HG02884 (cell line): ENCODE data around the gene PTPRK.
"Not testable (repeated sequence)": the region's sequence is repeated elsewhere in the genome, so short reads cannot be mapped to it uniquely, and the experiment has no call there.

Source experiments
- ATAC-seq: cut with Tn5 transposase; IDR thresholded peaks from one replicate; pipeline ENCODE4 v1.9.1; 2021; ENCODE audit warnings: mild to moderate bottlenecking, moderate library complexity; ENCODE audit not compliant: unreplicated experiment

Gene PTPRK

DNA sequence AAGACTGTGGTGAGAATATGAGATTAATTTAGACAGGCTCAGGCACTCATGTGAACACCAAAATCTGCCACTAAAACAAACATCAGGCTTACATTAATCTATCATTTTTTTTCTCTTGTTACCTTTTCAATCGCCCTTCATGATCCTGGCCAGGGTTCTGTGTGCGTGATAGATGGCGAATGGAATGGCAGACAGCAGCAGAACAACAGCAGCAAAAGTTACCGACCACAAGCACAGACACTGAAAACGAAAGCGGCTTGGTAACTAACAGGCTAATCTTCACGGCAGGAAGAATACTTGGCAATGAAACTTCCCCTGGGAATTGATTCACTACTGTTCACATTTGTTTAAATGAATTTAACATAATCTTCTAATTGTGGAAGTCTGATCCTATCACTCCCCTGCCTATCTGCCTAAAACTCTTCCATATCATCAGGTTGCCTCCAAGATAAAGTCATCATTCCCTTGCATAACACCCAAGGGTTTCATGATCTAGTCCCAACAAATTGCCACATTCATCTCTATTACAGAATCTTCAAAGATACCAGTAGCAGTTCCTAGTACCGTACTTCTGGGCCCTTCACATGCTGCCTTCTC, 28.7 kb downstream of the PTPRK start:
- no peak for ATAC-seq

DNA sequence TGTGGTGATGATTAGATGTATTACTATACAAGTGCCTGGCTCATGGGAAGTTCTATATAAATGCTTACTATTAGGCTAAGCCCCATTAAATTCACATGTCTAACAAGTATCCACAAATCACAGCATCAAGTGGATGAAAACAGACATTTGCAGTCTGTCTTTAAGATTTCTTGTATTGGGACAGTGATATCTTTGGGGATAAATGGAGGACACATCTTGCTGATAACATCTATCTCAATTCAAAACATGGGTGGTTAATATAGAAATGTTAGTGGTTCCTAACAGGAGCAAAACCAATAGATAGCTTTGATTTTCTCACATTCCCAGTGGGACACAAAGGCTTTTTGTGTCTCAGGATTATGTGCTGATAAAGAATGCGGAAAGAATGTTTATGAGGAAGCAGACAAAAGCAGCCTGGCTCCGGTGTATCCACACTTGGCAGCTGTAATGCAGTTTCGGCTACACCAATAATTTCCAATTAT, 29.3 kb downstream of the PTPRK start:
- ATAC-seq, result no peak

DNA sequence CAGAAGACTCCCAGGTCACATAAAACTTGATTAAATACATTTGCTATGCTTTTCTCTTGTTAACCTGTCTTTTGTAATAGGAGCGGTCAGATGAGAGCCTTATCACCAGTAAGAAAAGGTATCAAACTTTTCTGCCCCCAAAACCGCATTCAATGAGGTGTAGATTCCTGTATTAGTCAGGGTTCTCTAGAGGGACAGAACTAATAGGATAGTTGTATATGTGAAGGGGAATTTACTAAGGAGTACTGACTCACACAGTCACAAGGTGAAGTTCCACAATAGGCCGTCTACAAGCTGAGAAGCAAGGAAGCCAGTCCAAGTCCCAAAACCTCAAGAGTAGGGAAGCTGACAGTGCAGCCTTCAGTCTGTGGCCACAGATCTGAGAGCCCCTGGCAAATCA, 32.7 kb downstream of the PTPRK start:
- ATAC-seq, result no peak

DNA sequence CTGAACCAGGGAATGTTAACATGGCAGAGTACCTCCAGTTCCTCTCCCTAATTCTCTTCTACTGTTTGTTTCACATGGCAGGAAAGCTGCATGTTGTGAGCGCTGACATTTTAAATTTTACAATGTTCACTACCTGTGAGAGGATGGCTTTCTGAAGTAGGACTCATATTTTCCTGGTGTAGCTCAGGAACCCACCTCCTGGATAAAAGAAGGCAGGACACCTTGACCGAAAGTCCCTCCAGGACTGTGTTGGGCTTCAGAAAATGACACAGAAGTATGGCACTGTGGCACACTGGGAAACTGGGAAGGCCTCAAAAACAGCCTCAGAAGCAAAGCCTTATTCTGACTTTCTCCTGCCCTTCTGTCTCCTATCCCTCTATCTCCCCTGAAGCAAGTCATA, 33.3 kb downstream of the PTPRK start:
- no peak for ATAC-seq

DNA sequence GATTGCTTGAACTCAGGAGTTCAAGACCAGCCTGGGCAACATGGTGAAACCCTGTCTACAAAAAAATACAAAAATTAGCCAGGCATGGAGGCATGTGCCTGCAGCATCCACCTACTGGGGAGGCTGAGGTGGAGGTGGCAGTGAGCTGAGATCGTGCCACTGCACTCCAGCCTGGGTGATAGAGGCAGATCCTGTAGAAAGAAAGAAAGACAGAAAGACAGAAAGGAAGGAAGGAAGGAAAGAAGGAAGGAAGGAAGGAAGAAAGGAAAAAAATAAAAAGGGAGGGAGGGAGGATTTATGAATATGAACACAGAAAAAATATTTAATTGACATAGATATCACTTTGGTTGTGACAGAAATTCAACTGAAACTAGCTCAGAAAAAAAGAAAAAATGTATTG, 33.8 kb downstream of the PTPRK start:
- not testable (repeated sequence) for ATAC-seq

DNA sequence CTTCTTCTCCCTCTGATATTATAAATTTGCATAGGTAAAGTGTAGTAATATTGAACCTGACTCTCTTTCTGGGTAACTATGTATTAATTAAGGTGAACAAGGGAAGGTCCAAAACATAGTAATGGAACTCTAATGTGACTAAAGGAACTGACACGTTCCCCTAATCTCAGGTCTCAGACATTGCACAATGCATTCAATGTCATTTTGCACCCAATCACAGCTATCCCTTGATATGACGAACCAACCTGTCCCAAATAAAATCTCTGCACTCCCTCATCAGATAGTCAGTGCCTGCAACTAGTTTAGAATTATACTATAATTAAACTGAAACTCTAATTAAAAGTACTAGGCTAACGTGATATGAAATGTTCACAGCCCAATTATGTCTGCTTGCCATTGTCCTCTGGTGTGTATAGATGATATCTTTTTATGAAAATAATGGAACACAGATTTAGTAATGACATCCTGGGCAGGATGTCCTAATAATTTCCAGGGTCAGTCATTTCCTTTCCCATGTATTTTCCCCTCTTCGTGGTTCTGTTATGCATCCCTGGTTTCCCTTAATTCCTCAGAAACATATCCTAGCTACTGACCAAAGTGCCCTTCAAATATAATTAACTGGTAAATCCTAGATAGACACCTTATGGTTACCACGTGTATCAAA, 36.8 kb downstream of the PTPRK start:
- ATAC-seq, result no peak

DNA sequence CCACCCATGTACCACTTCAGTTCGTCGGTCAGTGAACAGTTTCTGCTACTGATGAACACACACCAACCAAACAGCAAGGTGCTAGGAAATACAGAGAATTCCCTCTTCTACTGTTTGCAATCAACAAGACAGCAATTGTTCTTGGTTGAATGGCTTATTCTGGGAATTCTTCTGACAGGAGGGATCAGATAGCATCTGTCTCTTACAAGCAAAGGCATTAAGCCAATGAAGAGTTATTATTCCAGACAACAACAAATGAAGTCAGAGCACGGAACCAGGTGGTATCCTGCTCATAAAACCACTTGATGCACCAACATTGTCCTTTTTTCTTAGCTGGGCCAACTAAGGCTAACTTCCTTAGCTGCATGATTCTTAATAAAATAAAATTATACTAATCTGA, 37.8 kb downstream of the PTPRK start:
- no peak for ATAC-seq

DNA sequence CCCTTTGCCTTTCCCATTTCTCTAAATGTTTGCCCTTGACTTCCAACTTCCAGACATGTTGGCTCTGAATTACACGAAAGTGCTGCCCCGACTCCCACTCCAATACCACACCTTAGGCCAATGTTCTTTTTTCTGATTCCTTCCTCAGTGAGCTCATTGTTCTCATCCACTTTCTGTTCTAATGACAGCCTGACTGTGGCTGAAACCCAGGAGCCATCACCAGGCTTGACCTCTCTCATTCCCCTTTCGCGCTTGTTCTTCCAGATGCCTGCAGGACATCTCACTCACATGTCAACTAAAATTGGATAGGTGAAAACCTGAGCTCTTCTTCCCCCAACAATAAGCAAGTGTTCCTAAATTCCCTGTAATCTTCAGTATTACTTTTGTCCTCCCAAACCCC, 40.4 kb downstream of the PTPRK start:
- no peak for ATAC-seq

DNA sequence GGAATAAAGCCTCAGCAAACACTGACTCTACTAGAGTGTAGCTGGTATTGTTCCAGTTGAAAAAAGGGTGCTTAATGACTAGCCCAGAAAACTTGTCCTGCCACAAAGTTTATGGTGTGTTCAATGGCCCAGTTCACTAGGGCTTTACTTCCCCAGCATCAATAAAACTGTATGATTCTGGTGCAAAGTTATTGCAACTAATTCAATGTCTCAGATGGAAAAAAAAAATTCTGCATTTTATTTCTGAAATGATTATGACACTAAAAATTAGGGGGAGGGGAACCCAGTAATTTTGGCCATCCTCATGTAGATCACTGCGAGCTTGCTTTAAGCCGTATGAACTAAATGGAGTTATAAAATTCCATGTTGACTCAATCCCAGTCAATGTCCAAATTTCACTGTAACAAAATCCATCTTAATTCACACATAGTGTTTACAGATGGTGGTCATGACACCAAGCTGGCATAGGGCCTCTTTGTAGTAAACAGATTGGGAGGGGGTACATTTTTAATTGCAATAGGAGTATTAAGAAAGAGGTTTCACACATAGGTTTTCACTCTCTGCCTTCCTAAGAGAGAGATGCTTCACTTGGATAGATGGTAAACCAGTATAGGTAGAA, 41.2 kb downstream of the PTPRK start:
- no peak for ATAC-seq

DNA sequence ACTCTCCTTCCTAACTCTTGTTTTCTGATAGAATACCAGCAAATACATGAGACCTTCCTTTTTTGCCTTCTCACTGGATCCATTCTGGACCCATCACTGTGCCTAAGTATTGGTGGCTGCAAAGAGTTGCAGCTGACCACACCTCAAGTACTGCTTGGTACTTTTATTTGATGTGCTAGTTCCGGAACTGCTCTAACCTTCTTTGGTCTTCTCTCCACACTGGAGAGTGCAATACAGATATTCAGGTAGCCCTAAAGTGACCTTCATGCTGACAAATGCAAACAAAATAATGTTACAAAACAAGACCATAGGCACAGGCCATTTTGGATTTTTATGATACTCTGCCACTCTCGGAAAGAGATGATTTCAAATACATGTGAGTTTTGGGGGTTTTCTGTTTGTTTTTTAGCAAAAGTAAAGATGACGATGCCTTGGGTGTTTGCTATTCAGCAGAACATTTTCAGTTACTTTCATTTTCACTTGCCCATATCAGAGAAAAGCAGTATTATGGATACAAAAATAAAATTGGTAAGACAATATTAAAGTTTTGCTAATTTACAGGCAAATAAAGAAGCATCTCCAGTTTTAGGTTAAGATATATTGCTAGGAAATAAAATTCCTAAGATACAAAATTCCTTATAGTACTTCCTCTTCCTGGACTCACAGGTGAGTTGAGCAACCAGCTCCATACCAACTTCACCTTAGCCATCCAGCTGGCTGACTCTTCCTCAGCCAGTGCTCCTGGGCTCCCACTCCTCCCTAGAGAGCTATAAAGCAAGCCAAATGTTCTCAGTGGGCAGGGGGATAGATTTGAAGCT, 42.0 kb downstream of the PTPRK start:
- ATAC-seq, result no peak

DNA sequence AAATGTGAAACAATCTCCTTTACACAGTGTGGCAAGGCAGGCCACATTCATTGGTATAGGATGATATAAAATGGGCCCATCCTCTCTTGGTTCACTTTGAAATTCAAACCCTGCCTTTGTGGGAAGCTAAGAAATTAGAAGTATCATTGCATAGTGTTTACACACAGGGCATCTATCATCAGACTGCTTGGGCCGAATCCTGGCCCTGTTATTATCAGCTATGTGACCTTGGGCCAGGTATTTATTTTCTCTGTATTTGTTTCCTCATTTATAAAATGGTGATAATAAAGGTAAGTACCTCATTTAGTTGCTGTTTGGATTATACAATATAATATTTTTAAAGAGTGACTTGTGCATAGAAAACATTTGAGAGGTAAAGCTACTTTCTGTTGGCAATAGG, 45.5 kb downstream of the PTPRK start:
- ATAC-seq, result no peak

DNA sequence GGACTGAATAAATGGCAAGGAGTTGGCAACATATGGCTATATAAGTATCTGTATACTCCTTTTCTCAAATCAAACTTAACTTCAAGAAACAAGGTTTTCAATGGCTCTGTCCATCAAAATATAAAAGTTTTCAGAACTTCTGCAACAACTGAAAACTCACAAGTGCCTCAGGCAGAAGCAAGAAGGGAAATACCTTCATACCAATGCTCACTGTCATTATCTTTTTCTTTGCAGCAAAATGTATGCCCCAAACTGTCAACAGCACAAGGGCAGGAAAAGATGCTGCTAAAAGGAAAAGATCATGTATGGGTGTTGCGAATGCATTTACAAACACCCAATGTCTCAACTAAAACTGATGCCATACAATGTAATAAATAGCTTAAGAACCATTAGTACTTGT, 45.9 kb downstream of the PTPRK start:
- no peak for ATAC-seq

DNA sequence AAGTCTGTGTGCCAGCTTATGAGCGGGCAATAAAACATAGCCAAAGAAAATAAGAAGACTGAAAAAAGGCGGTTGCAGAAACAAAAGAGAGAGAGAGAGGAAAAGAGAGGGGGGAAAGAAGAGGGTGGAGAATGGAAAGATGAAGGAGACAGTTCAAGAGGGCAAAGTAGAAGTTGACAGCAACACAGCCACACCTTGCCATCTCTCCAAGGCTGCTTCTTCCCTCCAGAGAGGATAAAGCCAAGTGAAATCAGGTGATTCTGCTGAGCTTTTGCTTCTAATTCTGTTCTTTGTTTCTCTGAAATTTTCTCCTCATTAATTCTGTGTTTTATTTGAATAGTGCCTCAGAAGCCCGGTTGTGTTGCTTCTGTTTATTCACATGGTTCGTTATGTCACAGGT, 48.5 kb downstream of the PTPRK start:
- ATAC-seq, result no peak

DNA sequence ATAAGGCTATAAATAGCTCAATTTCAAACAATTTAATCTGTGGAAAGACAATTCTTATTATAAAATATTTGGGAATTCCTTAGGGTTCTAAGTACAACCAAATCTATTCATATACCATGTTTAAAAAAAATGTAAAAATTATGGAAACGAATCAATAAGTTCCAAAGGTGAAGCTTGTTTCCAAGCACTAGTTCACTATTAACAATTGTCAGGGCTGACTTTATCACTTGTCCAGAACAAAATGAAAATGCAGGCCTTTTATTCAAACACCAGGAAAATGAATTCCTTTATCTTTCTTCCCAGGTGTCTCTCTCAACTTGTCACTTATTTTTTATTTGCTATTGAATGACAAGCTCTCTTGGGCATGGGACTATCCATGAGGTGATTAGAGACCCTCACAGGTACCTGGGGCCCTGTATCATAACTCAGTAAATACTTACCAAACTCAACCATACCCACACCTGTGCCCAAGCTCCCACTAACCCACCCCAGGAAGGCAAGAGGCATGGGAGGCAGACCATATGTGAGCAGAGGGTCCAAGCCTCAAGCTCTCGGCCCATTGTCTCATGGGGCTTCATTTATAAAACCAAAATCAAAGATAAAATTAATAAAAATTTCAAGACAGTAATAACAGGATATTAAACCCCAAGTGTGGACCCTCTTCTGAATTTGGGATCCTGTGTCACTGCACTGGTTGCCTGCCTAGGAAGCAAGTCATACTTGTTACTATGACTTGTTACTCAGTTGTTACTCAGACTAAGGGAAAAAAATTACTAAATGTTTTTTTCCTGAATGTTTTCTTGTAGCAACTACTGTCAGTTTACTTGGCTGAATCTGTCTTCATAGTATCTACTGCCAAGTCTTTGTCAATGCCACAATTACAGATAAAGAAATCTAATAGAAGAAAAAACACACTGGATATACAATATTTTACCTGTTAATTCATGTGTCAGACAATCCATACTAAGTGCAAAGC, 54.7 kb downstream of the PTPRK start:
- no peak for ATAC-seq

DNA sequence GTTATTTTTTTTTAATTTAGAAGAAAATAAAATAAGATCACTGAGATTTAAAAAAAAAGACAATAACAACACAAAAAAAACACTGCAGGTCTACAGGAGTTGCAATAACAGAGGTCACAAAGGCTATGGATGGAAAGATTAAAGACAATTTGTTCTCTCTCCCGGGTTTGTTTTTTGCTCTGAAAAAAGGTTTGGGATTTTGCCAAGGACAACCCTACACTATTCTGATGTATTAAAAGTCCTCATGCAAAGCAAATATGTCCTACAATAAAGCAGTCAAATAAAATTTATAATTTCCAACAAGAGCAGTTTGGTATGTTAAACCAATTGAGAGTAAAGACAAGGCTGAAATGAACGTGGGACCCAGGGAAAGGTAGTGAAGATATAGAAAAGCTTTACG, 55.6 kb downstream of the PTPRK start:
- no peak for ATAC-seq

DNA sequence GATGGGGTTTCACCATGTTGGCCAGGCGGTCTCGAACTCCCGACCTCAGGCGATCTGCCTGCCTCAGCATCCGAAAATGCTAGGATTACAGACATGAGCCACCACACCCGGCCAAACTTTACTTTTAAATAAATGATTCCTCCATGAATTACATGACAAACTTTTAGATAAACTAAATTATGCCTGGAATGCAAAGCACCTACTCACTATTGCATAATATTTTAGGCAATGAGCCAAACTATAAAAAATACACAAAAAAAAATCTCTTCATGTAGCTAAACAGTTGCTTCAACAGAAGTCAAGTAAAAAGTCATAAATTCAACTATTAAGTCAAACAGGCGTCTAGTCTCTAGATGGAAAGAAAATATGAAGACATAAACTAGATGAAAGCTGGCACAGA, 56.5 kb downstream of the PTPRK start:
- ATAC-seq, result no peak

DNA sequence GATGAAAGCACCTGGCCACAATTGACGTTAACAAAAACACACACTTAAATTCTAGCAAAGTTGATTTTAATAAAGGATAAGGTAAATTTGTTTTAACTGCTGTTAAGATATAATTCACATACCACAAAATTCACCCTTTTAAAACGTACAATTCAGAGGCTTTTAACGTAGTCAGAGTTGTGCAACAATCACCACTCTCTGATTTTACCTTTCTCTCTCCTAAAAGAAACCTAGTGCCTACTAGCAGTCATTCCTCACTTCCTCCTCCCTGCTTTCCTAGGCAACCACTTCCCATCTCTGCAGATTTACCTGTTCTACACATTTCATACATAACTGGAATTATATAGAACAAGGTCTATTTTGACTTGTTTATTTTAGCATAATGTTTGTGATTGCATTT, 58.9 kb downstream of the PTPRK start:
- no peak for ATAC-seq

DNA sequence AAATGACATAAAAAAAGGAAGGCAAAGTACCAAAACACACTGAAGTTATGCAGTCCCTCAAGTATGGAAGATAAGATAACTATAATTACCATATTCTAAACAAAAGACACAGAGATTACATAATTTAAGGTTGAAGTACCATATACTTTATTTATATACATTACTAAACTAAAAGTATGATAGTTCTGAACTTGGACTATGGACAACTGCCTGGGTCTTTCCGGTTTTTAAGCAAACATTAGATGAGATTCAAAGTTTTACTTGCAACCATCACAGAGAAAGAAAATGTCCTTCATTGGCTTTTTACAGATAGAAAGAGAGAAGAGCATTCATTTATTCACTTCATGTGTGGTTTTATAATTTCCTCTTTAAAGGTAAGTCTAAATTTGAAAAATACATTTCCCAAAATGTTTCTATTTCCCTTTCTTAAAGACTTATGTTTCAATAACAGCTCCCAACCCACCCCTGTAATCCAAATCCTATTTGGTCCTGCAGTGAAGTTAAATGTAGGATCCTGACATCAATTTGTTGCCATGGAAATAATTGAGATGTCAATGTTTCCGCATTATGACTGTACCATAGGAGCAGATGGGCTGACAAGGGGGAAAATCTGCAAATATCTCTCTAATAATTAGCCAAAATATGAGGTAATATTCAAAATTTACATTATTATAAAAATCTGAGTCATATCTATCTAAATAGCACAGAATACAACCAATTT, 63.7 kb downstream of the PTPRK start:
- ATAC-seq, result no peak

DNA sequence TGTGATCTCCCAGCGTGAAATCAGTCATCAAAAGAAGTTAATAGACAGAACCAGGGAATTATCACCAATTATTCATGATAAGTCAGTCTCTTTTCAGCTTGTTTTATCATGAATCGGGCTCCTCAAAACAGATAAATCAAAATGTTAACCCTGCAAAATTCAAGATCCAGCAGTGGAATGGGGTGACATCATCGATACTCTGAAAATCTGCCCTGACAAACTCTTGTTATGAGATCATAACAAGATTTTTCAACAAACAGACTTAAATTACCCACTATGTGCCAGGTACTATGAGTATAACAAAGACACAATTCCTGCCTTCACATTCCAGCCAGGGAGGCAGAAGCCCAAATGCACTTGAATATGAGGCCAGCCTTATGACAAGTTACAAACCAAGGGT, 64.4 kb downstream of the PTPRK start:
- ATAC-seq, result no peak

DNA sequence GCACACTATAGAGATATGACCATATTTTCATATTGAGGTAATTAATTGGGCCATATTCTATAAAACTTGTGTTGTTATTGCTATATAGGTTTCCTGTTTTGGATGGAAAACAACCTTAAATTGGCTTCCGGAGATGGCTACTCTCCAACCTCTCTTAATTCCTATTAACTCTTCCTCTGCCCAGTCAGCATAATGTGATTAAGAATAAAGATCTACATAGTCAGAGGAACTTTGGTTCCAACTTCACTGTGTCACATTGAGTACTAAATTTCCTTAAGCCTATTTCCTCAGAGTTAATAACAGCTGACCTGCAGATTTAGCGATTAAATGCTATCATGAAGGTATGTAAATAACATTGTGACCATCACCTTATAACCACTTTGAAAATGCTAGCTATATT, 67.7 kb downstream of the PTPRK start:
- ATAC-seq, result no peak
